Lower leg skin (tissue), 3 donors: Measurements from ENCODE around the gene CTDSP2.

Experiments used
- CTCF ChIP-seq, 3 donors: fragments of 450-650 bp; IDR thresholded peaks; one replicate each; pipeline ENCODE4 v1.5.1; 2016; ENCODE audit warnings: antibody characterized with exemption in 3 of 3, mild to moderate bottlenecking in 3 of 3, moderate library complexity in 2 of 3
- POLR2A ChIP-seq, 2 donors: fragments of 450-650 bp; IDR thresholded peaks; one replicate each; pipeline ENCODE4 v1.6.1; 2016 to 2017; ENCODE audit warnings: antibody characterized with exemption in 2 of 2, mild to moderate bottlenecking in 1 of 2, moderate library complexity in 1 of 2

GRCh38 chr12:57889500-57889989, 43.0 kb upstream of the CTDSP2 start:
- no peak for TF ChIP-seq CTCF (IDR thresholded peaks at IDR 0.05)
- no peak for TF ChIP-seq POLR2A (IDR thresholded peaks at IDR 0.05)
